ENCODE results near the gene SMCO2. TPM values are rescaled to one million over a fixed set of nuclear protein-coding genes. Genes with fewer than 3 reads are reported as not detected.

SMCO2 gene
- total RNA-seq, 1 experiment from 2014 or later, result 0.36 TPM

DNA sequence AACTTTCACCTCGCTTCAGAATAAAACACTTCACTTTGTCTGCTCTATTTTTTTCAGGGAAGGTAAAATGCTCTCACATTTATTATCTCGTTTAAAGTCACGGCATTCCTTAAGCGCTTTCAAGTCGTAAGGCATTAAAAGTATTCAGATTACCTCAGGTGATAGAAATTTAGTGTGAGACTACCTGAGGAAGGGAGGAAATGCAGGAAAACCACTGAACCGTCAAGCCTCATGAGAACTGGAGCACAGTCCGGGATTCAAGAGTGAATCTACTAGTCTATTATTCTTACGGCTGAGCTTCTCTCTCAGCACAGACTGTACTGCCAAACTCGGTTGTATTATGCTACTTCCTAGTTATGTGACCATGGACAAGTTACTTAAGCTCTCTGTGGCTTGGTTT, 69.1 kb downstream of the SMCO2 start:
- in situ Hi-C loops (cut with HindIII; ENCODE audit: low pct_unique_long_range_greater_than_20kb, low sequenced_read_pairs), result no loop called here
- no peaks in the 10 kb centered on the region for H3K36me3 ChIP-seq (ENCODE audit: control insufficient read depth, insufficient read depth, low read length)
- BruUV-seq (replicated peaks), result no TSS peak
- H3K9me3 ChIP-seq (ENCODE audit: control insufficient read depth, insufficient read depth, low read depth, low read length), result no peaks in the 10 kb centered on the region
- H3K4me1 ChIP-seq (ENCODE audit: control insufficient read depth, insufficient read depth, low read length), result no peaks in the 10 kb centered on the region
- TF ChIP-seq, protein P1, sequence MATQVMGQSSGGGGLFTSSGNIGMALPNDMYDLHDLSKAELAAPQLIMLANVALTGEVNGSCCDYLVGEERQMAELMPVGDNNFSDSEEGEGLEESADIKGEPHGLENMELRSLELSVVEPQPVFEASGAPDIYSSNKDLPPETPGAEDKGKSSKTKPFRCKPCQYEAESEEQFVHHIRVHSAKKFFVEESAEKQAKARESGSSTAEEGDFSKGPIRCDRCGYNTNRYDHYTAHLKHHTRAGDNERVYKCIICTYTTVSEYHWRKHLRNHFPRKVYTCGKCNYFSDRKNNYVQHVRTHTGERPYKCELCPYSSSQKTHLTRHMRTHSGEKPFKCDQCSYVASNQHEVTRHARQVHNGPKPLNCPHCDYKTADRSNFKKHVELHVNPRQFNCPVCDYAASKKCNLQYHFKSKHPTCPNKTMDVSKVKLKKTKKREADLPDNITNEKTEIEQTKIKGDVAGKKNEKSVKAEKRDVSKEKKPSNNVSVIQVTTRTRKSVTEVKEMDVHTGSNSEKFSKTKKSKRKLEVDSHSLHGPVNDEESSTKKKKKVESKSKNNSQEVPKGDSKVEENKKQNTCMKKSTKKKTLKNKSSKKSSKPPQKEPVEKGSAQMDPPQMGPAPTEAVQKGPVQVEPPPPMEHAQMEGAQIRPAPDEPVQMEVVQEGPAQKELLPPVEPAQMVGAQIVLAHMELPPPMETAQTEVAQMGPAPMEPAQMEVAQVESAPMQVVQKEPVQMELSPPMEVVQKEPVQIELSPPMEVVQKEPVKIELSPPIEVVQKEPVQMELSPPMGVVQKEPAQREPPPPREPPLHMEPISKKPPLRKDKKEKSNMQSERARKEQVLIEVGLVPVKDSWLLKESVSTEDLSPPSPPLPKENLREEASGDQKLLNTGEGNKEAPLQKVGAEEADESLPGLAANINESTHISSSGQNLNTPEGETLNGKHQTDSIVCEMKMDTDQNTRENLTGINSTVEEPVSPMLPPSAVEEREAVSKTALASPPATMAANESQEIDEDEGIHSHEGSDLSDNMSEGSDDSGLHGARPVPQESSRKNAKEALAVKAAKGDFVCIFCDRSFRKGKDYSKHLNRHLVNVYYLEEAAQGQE (IDR thresholded peaks at IDR 0.05; ENCODE audit: insufficient read depth in 1 of 2, low read depth in 2 of 2, low read length in 1 of 2), result no peak
- TF ChIP-seq SIN3A (IDR thresholded peaks at IDR 0.05; ENCODE audit: borderline replicate concordance, insufficient read depth, low read depth, low read length) (no peak), POLR2AphosphoS5 (IDR thresholded peaks at IDR 0.05; ENCODE audit: low read depth, low read length) (no peak), TCF7L2 (IDR thresholded peaks at IDR 0.05; ENCODE audit: low read depth, low read length) (no peak)
- TF ChIP-seq, protein P2, sequence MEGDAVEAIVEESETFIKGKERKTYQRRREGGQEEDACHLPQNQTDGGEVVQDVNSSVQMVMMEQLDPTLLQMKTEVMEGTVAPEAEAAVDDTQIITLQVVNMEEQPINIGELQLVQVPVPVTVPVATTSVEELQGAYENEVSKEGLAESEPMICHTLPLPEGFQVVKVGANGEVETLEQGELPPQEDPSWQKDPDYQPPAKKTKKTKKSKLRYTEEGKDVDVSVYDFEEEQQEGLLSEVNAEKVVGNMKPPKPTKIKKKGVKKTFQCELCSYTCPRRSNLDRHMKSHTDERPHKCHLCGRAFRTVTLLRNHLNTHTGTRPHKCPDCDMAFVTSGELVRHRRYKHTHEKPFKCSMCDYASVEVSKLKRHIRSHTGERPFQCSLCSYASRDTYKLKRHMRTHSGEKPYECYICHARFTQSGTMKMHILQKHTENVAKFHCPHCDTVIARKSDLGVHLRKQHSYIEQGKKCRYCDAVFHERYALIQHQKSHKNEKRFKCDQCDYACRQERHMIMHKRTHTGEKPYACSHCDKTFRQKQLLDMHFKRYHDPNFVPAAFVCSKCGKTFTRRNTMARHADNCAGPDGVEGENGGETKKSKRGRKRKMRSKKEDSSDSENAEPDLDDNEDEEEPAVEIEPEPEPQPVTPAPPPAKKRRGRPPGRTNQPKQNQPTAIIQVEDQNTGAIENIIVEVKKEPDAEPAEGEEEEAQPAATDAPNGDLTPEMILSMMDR (IDR thresholded peaks at IDR 0.05), result no peak
- POLR2A ChIA-PET, result no interaction called here
- ATAC-seq (no peak), DNase-seq (ENCODE audit: low read depth, low spot score) (no peak)
- no peaks in the 10 kb centered on the region; the same call in 1 of the 2 replicates for H3K27me3 ChIP-seq (ENCODE audit: control insufficient read depth, insufficient read depth, low read length)
- H3K4me3 ChIP-seq (ENCODE audit: low read depth in 2 of 2, low read length in 2 of 2), result no peak overlapping the region
- CTCF ChIA-PET, result no interaction called here
- H3K27ac ChIP-seq (ENCODE audit: low read length), result no peak overlapping the region
- intact Hi-C loops (cut with micrococcal nuclease; ENCODE audit: unreplicated experiment), result no loop called here

DNA sequence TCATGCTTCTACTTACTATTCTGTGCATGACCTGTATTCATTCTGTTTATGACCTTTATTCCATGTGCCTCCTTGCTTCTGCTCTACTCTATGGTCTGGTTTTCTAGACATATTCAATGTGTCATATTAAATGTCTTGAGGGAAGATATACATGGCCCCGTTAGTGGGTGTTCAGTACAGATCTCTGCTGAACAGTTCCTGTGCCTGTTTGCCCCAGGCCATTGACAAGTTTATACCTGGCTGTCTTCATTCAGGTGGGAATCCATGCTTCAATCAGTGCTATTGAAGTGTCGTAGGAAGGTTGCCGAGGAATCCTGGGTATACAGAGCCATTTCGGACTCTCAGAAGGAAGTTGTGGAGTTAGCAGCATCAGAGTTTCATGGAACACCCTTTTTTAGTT, 70.1 kb downstream of the SMCO2 start:
- ChIA-PET POLR2A (no interaction called here), CTCF (no interaction called here)
- Histone ChIP-seq H3K4me3 (ENCODE audit: low read depth in 2 of 2, low read length in 2 of 2) (no peak overlapping the region), H3K9me3 (ENCODE audit: control insufficient read depth, insufficient read depth, low read depth, low read length) (no peaks in the 10 kb centered on the region), H3K27ac (ENCODE audit: low read length) (no peak overlapping the region), H3K4me1 (ENCODE audit: control insufficient read depth, insufficient read depth, low read length) (no peaks in the 10 kb centered on the region), H3K27me3 (ENCODE audit: control insufficient read depth, insufficient read depth, low read length) (no peaks in the 10 kb centered on the region; the same call in 1 of the 2 replicates), H3K36me3 (ENCODE audit: control insufficient read depth, insufficient read depth, low read length) (no peaks in the 10 kb centered on the region)
- no peak for TF ChIP-seq SIN3A (IDR thresholded peaks at IDR 0.05; ENCODE audit: borderline replicate concordance, insufficient read depth, low read depth, low read length)
- TF ChIP-seq, protein P2 (IDR thresholded peaks at IDR 0.05), result no peak
- TF ChIP-seq TCF7L2 (IDR thresholded peaks at IDR 0.05; ENCODE audit: low read depth, low read length), result no peak
- TF ChIP-seq, protein P1 (IDR thresholded peaks at IDR 0.05; ENCODE audit: insufficient read depth in 1 of 2, low read depth in 2 of 2, low read length in 1 of 2), result no peak
- TF ChIP-seq POLR2AphosphoS5 (IDR thresholded peaks at IDR 0.05; ENCODE audit: low read depth, low read length), result no peak
- ATAC-seq (no peak), DNase-seq (ENCODE audit: low read depth, low spot score) (no peak)
- no TSS peak for BruUV-seq (replicated peaks)
- in situ Hi-C loops (cut with HindIII; ENCODE audit: low pct_unique_long_range_greater_than_20kb, low sequenced_read_pairs), result no loop called here
- intact Hi-C loops (cut with micrococcal nuclease; ENCODE audit: unreplicated experiment), result no loop called here

Data from Panc1 (cell line).